Caco-2 (cell line): ENCODE data around the gene GRID1. TPM values are rescaled to one million over a fixed set of nuclear protein-coding genes. Genes with fewer than 3 reads are reported as not detected.

Source experiments
- BruUV-seq: library from RNA; stranded (reverse); fragments of 400-500 nt; replicated peaks from 2 replicates; lab custom pipeline; 2021; lab: Mats Ljungman, UMichigan
- CTCF ChIA-PET: fragments of 300-600 bp; sonication (Branson Sonifier 250); formaldehyde crosslinking; loops from one replicate; lab custom pipeline; 2022; ENCODE audit warnings: antibody characterized with exemption; lab: Charles Lee
- POLR2A ChIA-PET: fragments of 300-600 bp; sonication (Branson Sonifier 250); formaldehyde crosslinking; loops from one replicate; lab custom pipeline; 2022; ENCODE audit warnings: antibody characterized with exemption; lab: Charles Lee
- DNase-seq, 2 experiments: peaks; one replicate each; pipeline versions ENCODE4 v3.0.0 to v3.0.0-alpha.2; 2020 to 2022
- H3K27me3 ChIP-seq: replicated peaks from 2 replicates; pipeline ENCODE4 v1.6.0; 2011; ENCODE audit warnings: low read length; ENCODE audit not compliant: control insufficient read depth, insufficient read depth
- H3K36me3 ChIP-seq: 2 replicates; pipeline ENCODE4 v1.5.1; 2011; ENCODE audit warnings: low read length; ENCODE audit not compliant: control insufficient read depth, insufficient read depth
- H3K4me1 ChIP-seq: fragments of 250-450 bp; sonication (Bioruptor Pico); 2 replicates; pipeline ENCODE4 v1.5.1; 2020; ENCODE audit warnings: mild to moderate bottlenecking
- H3K4me3 ChIP-seq: 2 replicates; pipeline ENCODE4 v1.5.1; 2011; ENCODE audit warnings: low read depth, mild to moderate bottlenecking, control low read depth, low read length
- H3K9me3 ChIP-seq: fragments of 250-450 bp; sonication (Bioruptor Pico); 2 replicates; pipeline ENCODE4 v1.5.1; 2020; ENCODE audit warnings: mild to moderate bottlenecking, moderate library complexity
- H3K27ac Mint-ChIP-seq: one replicate; pipeline ENCODE4 v1.8.0; 2022; ENCODE audit warnings: mixed read lengths; ENCODE audit not compliant: unreplicated experiment
- H3K27me3 Mint-ChIP-seq: one replicate; pipeline ENCODE4 v1.8.0; 2022; ENCODE audit warnings: mixed read lengths; ENCODE audit not compliant: insufficient read depth, unreplicated experiment
- H3K36me3 Mint-ChIP-seq: one replicate; pipeline ENCODE4 v1.8.0; 2022; ENCODE audit warnings: mild to moderate bottlenecking, mixed read lengths; ENCODE audit not compliant: insufficient read depth, unreplicated experiment
- H3K4me1 Mint-ChIP-seq: one replicate; pipeline ENCODE4 v1.8.0; 2022; ENCODE audit warnings: low read depth, mixed read lengths; ENCODE audit not compliant: unreplicated experiment
- H3K4me3 Mint-ChIP-seq: one replicate; pipeline ENCODE4 v1.8.0; 2022; ENCODE audit warnings: mild to moderate bottlenecking, moderate library complexity, mixed read lengths; ENCODE audit not compliant: unreplicated experiment
- H3K9me3 Mint-ChIP-seq: one replicate; pipeline ENCODE4 v1.8.0; 2022; ENCODE audit warnings: mixed read lengths; ENCODE audit not compliant: unreplicated experiment
- intact Hi-C: fragments of 100-400 bp; cut with micrococcal nuclease; formaldehyde crosslinking; loops from one replicate; pipeline ENCODE4 v1.10.0; 2022; ENCODE audit not compliant: unreplicated experiment
- total RNA-seq: library from RNA; stranded (reverse); gene quantifications from 2 replicates; pipeline ENCODE4 v1.2.3, GENCODE V29; 2022
- TF ChIP-seq, protein P1 (sequence below), 2 experiments: fragments of 200-600 bp in 1 of 2; IDR thresholded peaks; 1 replicate in 1 of 2; 2 replicates in 1 of 2; pipeline versions ENCODE4 v1.5.1 to v1.8.0; 2011 to 2022; ENCODE audit warnings: antibody characterized with exemption in 1 of 2, control low read depth in 1 of 2, inconsistent platforms in 1 of 2, low read depth in 1 of 2, low read length in 1 of 2, mild to moderate bottlenecking in 1 of 2, moderate library complexity in 1 of 2; ENCODE audit not compliant: insufficient read depth in 1 of 2, severe bottlenecking in 1 of 2, unreplicated experiment in 1 of 2

GRID1 gene
- total RNA-seq, 1 experiment from 2014 or later: 8.0 TPM

DNA sequence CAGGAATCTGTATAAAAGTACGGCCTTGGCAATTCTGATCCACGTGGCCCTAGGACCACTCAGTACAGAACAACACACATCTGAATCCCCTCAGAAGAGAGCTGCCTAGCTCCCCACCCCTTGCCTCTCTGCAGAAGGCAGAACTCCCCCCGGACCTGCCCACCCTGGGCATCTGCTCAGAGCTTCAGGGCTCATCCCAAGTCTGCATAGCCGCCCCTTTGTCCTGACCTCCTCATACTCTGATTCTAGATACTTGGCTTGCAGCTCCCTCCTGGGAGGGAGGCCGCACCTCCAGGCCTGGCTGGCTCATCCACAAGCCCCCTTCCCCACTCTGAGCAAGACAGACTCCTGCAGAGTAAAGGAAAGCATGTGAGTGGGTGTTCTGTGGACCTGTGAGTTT lies 49.6 kb downstream of the GRID1 start:
- Histone ChIP-seq H3K9me3 (no peaks in the 10 kb centered on the region), H3K4me3 (no peak overlapping the region), H3K36me3 (no peaks in the 10 kb centered on the region), H3K27me3 (no peaks in the 10 kb centered on the region), H3K4me1 (no peaks in the 10 kb centered on the region)
- Mint-ChIP-seq H3K4me3 (no peak overlapping the region), H3K27ac (no peak overlapping the region), H3K27me3 (peaks cover 17% of the 10 kb centered on the region), H3K36me3 (no peaks in the 10 kb centered on the region), H3K4me1 (no peaks in the 10 kb centered on the region), H3K9me3 (no peaks in the 10 kb centered on the region)
- TF ChIP-seq, protein P1, sequence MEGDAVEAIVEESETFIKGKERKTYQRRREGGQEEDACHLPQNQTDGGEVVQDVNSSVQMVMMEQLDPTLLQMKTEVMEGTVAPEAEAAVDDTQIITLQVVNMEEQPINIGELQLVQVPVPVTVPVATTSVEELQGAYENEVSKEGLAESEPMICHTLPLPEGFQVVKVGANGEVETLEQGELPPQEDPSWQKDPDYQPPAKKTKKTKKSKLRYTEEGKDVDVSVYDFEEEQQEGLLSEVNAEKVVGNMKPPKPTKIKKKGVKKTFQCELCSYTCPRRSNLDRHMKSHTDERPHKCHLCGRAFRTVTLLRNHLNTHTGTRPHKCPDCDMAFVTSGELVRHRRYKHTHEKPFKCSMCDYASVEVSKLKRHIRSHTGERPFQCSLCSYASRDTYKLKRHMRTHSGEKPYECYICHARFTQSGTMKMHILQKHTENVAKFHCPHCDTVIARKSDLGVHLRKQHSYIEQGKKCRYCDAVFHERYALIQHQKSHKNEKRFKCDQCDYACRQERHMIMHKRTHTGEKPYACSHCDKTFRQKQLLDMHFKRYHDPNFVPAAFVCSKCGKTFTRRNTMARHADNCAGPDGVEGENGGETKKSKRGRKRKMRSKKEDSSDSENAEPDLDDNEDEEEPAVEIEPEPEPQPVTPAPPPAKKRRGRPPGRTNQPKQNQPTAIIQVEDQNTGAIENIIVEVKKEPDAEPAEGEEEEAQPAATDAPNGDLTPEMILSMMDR (IDR thresholded peaks at IDR 0.05; ENCODE audit: insufficient read depth in 1 of 2, low read depth in 1 of 2, low read length in 1 of 2, severe bottlenecking in 1 of 2, unreplicated experiment in 1 of 2): no peak
- no TSS peak for BruUV-seq
- ChIA-PET POLR2A (no interaction called here), CTCF (no interaction called here)
- intact Hi-C loops: no loop called here
- no peak for DNase-seq

DNA sequence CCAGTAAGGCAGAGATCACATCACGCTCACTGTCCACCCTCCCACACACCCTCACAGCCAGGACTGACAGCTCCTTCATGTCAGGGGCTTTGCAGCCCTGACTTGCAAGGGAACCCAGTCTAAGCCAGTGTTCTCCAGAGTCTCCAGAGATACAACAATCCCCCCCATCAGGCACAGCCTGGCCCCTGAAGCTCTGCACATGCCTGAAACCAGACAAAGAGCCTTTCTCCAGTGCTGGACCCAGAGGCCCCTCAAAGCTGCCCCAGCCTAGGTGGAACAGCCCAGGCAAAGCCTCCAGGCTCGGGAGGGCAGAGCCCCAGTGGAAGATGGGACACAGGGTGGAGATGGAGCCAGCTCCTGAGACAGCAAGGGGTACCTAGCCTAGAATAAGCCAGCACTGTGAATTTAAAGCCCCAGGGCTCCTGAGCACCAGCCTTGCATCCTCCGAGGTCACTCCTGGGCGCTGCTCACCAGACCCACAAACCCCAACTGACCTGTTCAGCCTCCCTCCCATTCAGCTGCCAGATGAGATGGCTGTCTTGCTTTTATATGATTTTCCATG lies 50.2 kb downstream of the GRID1 start:
- Mint-ChIP-seq H3K4me1 (no peaks in the 10 kb centered on the region), H3K4me3 (no peak overlapping the region), H3K27me3 (peaks cover 16% of the 10 kb centered on the region), H3K27ac (no peak overlapping the region), H3K9me3 (no peaks in the 10 kb centered on the region), H3K36me3 (no peaks in the 10 kb centered on the region)
- DNase-seq: no peak
- intact Hi-C loops: no loop called here
- Histone ChIP-seq H3K27me3 (no peaks in the 10 kb centered on the region), H3K9me3 (no peaks in the 10 kb centered on the region), H3K4me1 (no peaks in the 10 kb centered on the region), H3K4me3 (no peak overlapping the region), H3K36me3 (no peaks in the 10 kb centered on the region)
- TF ChIP-seq, protein P1 (IDR thresholded peaks at IDR 0.05; ENCODE audit: insufficient read depth in 1 of 2, low read depth in 1 of 2, low read length in 1 of 2, severe bottlenecking in 1 of 2, unreplicated experiment in 1 of 2): no peak
- no TSS peak for BruUV-seq
- ChIA-PET CTCF (interaction anchor here (0.6 kb wide), 1 partner anchor 16 kb away, joined by 3 read pairs; no protein-coding TSS in a partner anchor), POLR2A (no interaction called here)

DNA sequence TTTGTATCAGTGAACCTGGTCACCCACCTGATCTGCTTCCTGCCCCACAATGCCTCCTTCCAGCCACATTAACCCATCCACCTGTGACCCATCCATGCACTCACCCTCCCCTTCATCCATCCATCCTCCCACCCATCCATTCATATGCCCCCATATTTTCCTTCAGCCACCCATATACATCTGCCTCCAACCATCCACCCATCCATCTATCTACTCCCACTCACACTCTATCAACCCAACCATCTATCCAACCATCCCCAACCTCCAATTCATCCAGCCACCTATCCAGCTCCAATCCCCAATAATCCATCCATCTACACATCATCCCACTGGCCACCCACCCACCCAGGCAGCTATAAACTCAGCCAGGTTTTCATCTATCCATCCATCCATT lies 51.0 kb downstream of the GRID1 start:
- peaks cover 16% of the 10 kb centered on the region for H3K27me3 Mint-ChIP-seq
- BruUV-seq: no TSS peak
- CTCF ChIA-PET: interaction anchor here (0.6 kb wide), 1 partner anchor 15 kb away, joined by 3 read pairs; no protein-coding TSS in a partner anchor

More for the DNA sequence above, 51.0 kb downstream of the GRID1 start:
- Mint-ChIP-seq H3K4me1 (no peaks in the 10 kb centered on the region), H3K27ac (no peak overlapping the region), H3K4me3 (no peak overlapping the region), H3K9me3 (no peaks in the 10 kb centered on the region), H3K36me3 (no peaks in the 10 kb centered on the region)
- Histone ChIP-seq H3K27me3 (no peaks in the 10 kb centered on the region), H3K36me3 (no peaks in the 10 kb centered on the region), H3K4me3 (no peak overlapping the region), H3K9me3 (no peaks in the 10 kb centered on the region), H3K4me1 (no peaks in the 10 kb centered on the region)
- DNase-seq: no peak
- intact Hi-C loops: no loop called here
- TF ChIP-seq, protein P1 (IDR thresholded peaks at IDR 0.05; ENCODE audit: insufficient read depth in 1 of 2, low read depth in 1 of 2, low read length in 1 of 2, severe bottlenecking in 1 of 2, unreplicated experiment in 1 of 2): no peak
- POLR2A ChIA-PET: no interaction called here
